KMS-11 (cell line): Measurements from ENCODE around the gene NLGN3.

Experiments used
- H2AFZ ChIP-seq: fragments of 200-600 bp; sonication (generic); 2 replicates; pipeline ENCODE4 v1.6.1; 2016; ENCODE audit warnings: antibody characterized with exemption, mixed run types, low read depth
- H3K27ac ChIP-seq: fragments of 200-600 bp; sonication (generic); 2 replicates; pipeline ENCODE4 v1.6.1; 2016; ENCODE audit warnings: mild to moderate bottlenecking, mixed run types
- H3K27me3 ChIP-seq: fragments of 200-600 bp; sonication (generic); 2 replicates; pipeline ENCODE4 v1.6.1; 2017; ENCODE audit warnings: mild to moderate bottlenecking, low read depth, mixed run types, moderate library complexity; ENCODE audit not compliant: insufficient read depth
- H3K36me3 ChIP-seq: fragments of 200-600 bp; sonication (generic); 2 replicates; pipeline ENCODE4 v1.6.1; 2017; ENCODE audit warnings: mild to moderate bottlenecking, mixed run types; ENCODE audit not compliant: insufficient read depth
- H3K4me1 ChIP-seq: fragments of 200-600 bp; sonication (generic); 2 replicates; pipeline ENCODE4 v1.6.1; 2016; ENCODE audit warnings: mild to moderate bottlenecking, low read depth, mixed run types; ENCODE audit not compliant: poor library complexity, severe bottlenecking
- H3K4me2 ChIP-seq: fragments of 200-600 bp; sonication (generic); 2 replicates; pipeline ENCODE4 v1.7.0; 2016; ENCODE audit warnings: mild to moderate bottlenecking, mixed run types
- H3K4me3 ChIP-seq: fragments of 200-600 bp; sonication (generic); IDR thresholded peaks from 2 replicates; pipeline ENCODE4 v1.6.1; 2017; ENCODE audit warnings: low read depth, low read length, mixed read lengths; ENCODE audit not compliant: insufficient read depth
- H3K79me2 ChIP-seq: fragments of 200-600 bp; sonication (generic); 2 replicates; pipeline ENCODE4 v1.6.1; 2016; ENCODE audit warnings: low read depth, mixed run types; ENCODE audit not compliant: insufficient read depth
- H3K9ac ChIP-seq: fragments of 200-600 bp; sonication (generic); 2 replicates; pipeline ENCODE4 v1.6.1; 2016; ENCODE audit warnings: mild to moderate bottlenecking, mixed run types
- H4K20me1 ChIP-seq: fragments of 200-600 bp; sonication (generic); 2 replicates; pipeline ENCODE4 v1.6.1; 2016; ENCODE audit warnings: mild to moderate bottlenecking, mixed run types; ENCODE audit not compliant: insufficient read depth
- CTCF ChIP-seq: fragments of 200-600 bp; sonication (generic); conservative IDR thresholded peaks from 2 replicates; pipeline ENCODE4 v1.6.1; 2017; ENCODE audit warnings: low read depth, mild to moderate bottlenecking, antibody characterized with exemption, low read length, moderate library complexity, mixed read lengths

The NLGN3 gene

DNA sequence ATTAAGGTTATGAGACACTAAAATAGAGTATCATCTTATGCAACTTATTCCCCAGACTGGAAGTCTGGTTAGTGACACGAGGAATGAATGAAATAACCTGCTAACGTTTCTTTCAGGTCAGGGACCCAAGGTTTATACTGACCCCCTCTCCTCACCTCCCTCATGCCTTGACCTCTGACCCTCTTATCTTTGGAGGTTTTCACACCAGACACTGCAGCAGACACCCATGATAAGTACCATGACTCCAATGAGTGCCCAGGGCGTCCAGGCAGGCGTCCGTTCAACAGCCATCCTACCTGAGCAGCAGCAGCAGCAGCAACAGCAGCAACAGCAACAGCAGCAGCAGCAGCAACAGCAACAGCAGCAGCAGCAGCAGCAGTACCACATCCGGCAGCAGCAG is 4.2 kb upstream of the NLGN3 start:
- Histone ChIP-seq H3K4me3 (no peak overlapping the region), H3K27ac (no peak overlapping the region), H4K20me1 (no peaks in the 10 kb centered on the region), H3K79me2 (no peaks in the 10 kb centered on the region), H3K4me1 (no peaks in the 10 kb centered on the region), H3K27me3 (no peaks in the 10 kb centered on the region), H2AFZ (no peak overlapping the region), H3K4me2 (no peak overlapping the region), H3K9ac (no peak overlapping the region), H3K36me3 (no peaks in the 10 kb centered on the region)
- no peak for TF ChIP-seq CTCF

- no peak for TF ChIP-seq CTCF
- Histone ChIP-seq H3K27me3 (no peaks in the 10 kb centered on the region), H4K20me1 (no peaks in the 10 kb centered on the region), H3K4me1 (no peaks in the 10 kb centered on the region), H3K9ac (no peak overlapping the region), H2AFZ (no peak overlapping the region), H3K4me3 (no peak overlapping the region), H3K27ac (no peak overlapping the region), H3K36me3 (no peaks in the 10 kb centered on the region), H3K79me2 (no peaks in the 10 kb centered on the region), H3K4me2 (no peak overlapping the region)
These were observed 1.1 kb upstream of the NLGN3 start for GRCh38 chrX:71143508-71143907.

DNA sequence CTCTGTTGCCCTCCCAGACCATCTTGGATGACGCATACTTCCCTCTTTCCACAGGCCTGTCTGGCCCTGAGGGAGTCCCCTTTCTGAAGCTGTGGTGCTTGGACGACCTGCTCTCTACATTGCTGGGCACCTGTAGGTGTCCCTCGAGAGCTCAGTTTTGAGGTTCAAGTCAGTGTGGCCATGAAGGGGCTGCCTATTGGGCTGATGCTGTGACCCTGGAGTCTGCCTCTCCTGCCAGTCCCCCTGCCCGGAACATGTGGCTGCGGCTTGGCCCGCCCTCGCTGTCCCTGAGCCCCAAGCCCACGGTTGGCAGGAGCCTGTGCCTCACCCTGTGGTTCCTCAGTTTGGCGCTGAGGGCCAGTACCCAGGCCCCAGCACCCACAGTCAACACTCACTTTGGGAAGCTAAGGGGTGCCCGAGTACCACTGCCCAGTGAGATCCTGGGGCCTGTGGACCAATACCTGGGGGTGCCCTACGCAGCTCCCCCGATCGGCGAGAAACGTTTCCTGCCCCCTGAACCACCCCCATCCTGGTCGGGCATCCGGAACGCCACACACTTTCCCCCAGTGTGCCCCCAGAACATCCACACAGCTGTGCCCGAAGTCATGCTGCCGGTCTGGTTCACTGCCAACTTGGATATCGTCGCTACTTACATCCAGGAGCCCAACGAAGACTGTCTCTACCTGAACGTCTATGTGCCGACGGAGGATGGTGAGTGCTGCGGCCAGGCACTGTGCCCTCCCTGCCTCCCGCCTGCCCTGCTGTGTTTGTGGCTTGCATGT is 3.0 kb downstream of the NLGN3 start:
- no peaks in the 10 kb centered on the region for H3K4me1 ChIP-seq
- H3K27ac ChIP-seq = no peak overlapping the region
- H3K4me2 ChIP-seq = no peak overlapping the region
- H3K79me2 ChIP-seq = no peaks in the 10 kb centered on the region
- H3K4me3 ChIP-seq = no peak overlapping the region
- TF ChIP-seq CTCF = no peak
- no peaks in the 10 kb centered on the region for H4K20me1 ChIP-seq
- H3K36me3 ChIP-seq = no peaks in the 10 kb centered on the region
- no peak overlapping the region for H3K9ac ChIP-seq
- H3K27me3 ChIP-seq = no peaks in the 10 kb centered on the region
- no peak overlapping the region for H2AFZ ChIP-seq

- H3K4me3 ChIP-seq = no peak overlapping the region
- H3K4me1 ChIP-seq = no peaks in the 10 kb centered on the region
- H3K27ac ChIP-seq = no peak overlapping the region
- no peaks in the 10 kb centered on the region for H3K79me2 ChIP-seq
- H3K9ac ChIP-seq = no peak overlapping the region
- no peak for TF ChIP-seq CTCF
- H3K4me2 ChIP-seq = no peak overlapping the region
- no peaks in the 10 kb centered on the region for H3K27me3 ChIP-seq
- H2AFZ ChIP-seq = no peak overlapping the region
- no peaks in the 10 kb centered on the region for H4K20me1 ChIP-seq
- no peaks in the 10 kb centered on the region for H3K36me3 ChIP-seq
These were observed 3.6 kb downstream of the NLGN3 start for GRCh38 chrX:71148278-71148663.
